ENCODE data around the gene PLK5.

The PLK5 gene

GRCh38 chr19:1560286-1560882, 36.5 kb downstream of the PLK5 start:
- no peak for DNase-seq

- no peak for DNase-seq
These were observed 37.5 kb downstream of the PLK5 start for GRCh38 chr19:1561236-1561842.

- DNase-seq = no peak
These were observed 39.4 kb downstream of the PLK5 start for GRCh38 chr19:1563251-1563650.

GRCh38 chr19:1566392-1567115, 42.7 kb downstream of the PLK5 start:
- DNase-seq = peak; percentile 82

GRCh38 chr19:1567116-1567847, 43.4 kb downstream of the PLK5 start:
- no peak for DNase-seq

DNA sequence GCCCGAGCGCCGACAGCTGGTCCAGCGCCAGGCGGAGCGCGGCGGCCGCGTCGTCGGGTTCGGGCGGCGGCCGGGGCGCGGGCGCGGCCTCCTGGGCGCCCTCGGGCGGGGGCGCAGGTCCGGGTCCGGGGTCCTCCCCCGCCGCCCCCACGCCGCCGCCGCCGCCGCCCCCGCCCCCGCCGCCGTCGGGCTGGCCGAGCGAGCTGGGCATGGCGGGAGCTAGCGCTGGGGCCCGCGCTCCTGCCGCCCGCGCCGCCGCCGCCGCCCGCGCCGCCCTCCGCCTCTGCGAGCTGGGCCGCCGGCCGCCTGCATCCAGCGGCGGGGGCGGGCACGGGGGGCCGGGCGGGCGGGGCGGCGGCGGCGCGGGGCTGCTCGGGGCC, 44.0 kb downstream of the PLK5 start:
- no peak for DNase-seq

GRCh38 chr19:1568320-1569019, 44.6 kb downstream of the PLK5 start, which contains the start of gene MEX3D:
TSS of gene MEX3D (minus strand) at chr19:1568325. CDS start at chr19:1568058, 267 bp downstream.
- peak; percentile 80 for DNase-seq

GRCh38 chr19:1569997-1570396, 46.1 kb downstream of the PLK5 start:
- DNase-seq = no peak

DNA sequence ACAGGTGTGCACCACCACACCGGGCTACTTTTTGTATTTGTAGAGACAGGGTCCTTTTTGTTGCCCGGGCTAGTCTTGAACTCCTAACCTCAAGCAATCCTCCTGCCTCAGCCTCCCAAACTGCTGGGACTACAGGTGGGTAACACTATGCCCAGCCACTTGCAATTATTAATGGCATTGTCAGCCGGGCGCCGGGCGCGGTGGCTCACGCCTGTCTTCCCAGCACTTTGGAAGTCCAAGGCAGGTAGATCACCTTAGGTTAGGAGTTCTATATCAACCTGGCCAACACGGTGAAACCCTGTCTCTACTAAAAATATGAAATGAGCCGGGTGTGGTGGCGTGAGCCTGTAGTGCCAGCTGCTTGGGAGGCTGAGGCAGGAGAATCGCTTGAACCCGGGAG, 47.0 kb downstream of the PLK5 start:
- no peak for DNase-seq

GRCh38 chr19:1571358-1571757, 47.5 kb downstream of the PLK5 start:
- DNase-seq = no peak

- DNase-seq = no peak
These were observed 48.9 kb downstream of the PLK5 start for GRCh38 chr19:1572795-1573194.

DNA sequence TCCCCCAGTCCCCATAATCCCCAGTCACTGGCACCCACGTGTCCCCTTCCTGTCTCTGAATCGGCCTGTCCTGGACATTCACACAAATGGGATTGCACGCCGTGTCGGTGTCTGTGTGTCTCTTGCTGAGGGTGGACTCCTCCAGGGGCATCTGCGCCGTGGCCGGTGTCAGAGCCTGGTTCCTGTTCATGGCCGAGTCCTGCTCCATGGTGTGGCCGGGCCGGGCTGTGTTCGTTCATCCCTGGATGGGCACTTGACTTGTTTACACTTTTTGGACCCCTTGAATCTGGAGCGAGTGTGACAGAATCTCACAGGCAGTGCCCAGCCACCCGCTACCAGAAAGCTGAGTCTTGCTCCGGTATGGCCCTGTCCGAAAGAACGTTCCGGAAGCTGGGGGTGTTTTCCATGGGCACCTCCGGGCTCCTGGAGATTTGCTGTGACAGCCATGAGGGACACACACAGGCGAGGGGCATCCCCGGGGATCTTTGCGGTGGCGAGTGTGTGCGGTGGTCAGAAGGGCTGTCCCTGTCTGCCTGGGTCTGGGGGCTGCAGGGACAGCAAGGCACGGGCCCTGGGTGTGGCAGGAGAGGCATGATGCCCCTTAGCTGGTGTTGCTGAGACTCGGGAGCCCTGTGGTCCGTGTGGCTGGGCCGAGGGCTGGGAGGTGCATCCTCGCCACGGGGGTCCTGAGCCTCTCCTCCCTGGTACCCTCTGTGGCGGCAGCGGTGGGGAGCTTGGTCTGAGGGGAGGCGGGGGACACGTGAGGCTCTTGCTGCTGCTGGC, 50.7 kb downstream of the PLK5 start:
- no peak for DNase-seq

DNA sequence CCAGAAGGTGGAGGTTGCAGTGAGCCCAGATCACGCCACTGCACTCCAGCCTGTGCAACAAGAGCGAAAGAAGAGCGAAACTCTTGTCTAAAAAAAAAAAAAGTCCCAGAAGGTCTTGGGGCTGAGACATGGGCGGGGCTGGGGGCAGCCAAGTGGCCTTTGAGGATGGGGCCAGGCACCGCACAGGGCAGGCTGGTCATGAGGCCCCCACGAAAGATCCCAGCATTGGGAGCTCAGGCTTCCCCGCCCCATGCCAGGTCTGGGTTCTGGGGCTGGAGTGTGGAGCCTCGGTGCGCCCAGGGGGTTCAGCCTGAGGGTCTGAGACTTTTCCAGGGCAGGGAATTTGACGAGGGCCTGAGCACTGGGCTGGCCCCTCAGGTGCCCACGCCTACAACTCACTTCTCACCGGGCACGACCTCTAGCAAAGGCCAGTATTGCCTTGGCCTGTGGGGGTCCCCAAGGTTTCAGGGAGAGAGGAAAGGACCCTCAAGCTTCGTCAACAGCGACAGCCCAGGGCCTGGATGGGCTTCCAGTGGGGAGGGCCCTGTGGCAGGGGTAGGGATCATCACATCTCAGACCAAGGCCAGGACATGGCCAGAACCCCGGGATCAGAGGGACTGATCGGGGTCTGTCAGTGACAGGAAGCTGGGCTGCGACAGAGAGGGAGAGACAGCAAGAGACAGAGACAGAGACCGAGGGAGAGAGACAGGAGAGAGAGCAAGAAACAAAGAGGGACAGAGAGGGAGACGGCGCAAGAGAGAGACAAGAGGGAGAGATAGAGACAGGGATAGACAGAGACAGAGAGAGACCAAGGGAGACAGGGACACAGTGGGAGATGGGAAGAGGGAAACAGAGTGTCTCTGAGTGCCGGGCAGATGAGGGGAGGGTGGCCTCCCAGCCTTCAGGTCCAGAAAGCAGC, 51.7 kb downstream of the PLK5 start:
- DNase-seq = no peak

DNA sequence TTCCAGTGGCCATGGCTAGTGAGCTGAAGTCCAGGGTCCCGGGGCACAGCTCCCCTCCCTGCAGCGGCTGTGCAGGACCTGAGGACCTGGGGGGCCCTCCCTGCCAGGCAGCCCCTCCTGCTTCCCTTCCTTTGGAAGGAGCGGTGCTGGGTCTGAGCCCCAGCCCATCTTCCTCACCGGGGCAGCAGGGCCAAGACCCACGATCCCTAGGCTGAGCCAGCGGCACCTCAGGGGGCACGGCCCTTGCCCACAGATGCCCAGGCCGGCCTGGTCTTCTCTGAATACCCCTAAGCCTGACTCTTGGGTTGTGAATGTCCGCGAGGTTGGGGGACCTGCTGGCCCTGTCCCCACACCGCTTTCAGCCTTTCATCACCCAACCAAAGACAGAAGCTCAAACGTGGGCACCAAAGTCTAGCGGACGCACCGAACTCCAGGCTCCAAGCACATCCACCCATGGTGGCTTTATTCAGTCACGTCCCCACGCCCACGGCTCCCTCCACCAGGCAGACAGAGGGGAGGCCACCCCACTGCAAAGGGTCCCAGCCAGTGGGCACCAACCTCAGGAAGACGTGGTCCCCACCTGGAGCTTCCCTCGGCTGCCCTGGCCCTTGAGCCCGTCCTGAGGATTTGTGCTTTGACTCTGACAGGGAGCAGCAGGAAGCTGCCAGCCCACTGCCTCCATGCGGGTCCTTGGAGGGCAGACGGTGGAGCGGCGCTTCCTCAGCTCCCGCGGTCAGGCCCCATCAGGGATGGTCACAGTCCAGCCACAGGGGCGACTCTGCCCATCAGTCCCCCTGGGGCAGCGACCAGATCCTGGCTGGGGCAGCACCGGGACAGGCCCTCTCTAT, 52.6 kb downstream of the PLK5 start:
- no peak for DNase-seq

DNA sequence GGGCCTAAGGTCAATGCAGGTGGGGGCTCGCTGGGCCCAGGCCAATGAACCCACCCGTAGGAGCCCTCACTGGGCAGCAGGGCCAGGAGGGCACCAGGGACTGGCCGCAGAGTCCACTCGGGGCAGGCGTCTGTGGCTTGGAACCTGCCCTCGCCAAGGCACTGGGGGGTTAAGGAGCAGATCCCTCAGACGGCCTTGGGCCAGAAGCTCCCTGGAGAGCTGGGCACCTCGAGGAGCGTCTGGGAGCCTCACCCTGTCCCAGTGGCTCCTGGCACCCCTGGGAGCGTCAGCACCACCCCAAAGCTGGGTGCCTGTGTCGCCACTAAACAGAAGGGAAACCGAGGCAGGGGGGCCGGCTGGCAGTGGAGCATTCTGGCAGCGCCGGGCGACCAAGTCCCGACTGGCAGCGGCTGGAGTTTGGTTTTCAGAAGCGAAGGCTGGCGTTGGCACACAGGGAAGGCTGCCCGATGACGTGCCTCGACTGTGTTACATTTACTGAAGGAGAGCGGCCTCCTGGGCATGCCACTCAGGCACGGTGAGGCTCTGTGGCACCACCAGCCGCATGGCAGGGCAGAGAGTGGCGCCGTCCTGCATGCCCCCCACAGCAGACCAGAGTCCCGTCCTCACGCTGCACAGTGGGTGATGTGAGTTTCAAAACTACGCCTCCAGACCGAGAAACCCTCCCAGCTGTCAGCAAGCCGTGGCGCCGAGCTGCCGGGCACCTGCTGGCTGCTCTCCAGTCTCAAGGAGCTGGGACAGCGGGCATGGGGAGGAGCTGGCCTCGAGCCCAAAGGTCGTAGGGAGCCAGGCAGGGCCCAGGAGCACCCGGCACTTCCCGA, 53.4 kb downstream of the PLK5 start:
- no peak for DNase-seq

DNA sequence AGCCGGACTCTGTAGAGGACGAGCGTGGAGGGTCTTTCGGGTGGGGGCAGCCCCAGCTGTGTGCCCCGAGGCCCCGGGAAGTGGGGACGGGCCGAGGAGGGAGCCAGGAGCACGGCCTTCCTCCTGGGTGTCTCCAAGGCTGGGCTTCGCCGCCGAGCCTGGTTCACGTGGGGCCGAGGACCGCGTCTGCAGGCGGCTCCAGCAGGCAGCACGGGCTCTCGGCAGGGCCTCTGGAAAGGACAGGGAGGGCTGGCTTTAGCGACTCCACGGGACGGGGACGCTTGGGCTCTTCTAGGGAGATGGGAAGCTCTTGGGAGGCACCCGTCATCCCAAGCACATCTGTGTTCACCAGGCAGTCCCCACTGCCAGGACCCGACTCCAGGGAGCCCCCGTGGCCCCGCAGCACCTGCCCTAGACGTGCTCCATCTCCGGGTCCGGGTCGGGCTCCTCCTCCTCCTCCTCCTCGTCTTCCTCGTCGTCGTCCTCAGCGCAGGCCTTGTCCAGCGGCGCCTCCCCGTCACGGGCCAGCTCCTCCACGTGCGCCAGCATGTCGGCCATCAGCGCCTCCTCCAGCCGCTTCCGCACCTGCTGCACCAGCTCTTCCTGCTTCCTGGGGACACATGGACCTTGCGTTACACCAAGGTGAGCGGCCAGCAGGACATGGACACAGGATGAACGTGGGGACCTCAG, 54.2 kb downstream of the PLK5 start:
- no peak for DNase-seq

GRCh38 chr19:1579222-1579621, 55.3 kb downstream of the PLK5 start:
- no peak for DNase-seq

DNA sequence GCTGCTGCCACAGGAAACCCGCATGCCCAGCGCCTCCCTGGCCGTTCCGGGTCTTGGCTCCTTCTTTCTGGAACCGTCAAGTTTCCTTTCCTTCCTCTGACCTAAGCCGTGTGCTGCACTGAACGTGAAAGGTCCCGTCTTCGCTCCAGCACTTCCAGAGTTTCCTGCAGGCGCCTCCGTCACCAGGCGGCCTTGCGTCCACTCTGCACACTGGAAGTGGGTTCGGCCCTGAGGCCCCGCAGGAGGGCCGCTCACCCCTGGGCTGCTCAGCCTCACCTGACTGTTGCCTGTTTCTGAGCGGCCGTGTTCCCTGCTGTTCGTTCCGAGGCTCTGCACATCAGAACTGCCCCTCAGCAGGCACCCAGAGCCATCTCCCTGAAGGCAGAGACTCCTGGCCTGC, 56.5 kb downstream of the PLK5 start:
- no peak for DNase-seq

DNA sequence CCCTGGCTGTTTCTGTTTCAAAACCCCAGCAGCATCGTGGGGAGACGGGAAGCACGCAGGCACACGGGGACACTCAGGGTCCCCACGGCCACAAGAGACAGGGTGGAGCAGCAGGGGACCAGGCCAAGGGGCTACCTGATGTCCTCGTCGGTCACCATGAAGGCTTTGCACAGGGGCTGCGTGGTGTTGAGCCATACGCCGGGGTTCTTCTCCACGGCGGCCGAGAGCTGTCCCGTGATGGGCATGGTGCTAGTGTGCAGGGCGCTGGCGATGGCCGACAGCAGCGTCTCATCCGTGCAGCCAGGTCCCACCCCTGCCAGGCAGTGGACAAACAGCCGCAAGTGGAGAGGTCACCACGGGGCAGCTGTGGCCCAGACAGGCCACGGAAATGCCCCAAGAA, 57.1 kb downstream of the PLK5 start:
- DNase-seq = no peak
